Panc1 (cell line): Measurements from ENCODE around the gene MUCL3. TPM values are rescaled to one million over a fixed set of nuclear protein-coding genes. Genes with fewer than 3 reads are reported as not detected.

Experiments used
- ATAC-seq: fragments of 200-7000 bp; cut with Tn5 transposase; 2 replicates; pipeline ENCODE4 v1.9.1; 2020; ENCODE audit warnings: mild to moderate bottlenecking, moderate library complexity
- BruUV-seq: library from RNA; stranded (reverse); fragments of 400-500 nt; replicated peaks from 2 replicates; lab custom pipeline; 2021; lab: Mats Ljungman, UMichigan
- CTCF ChIA-PET: fragments of 300-600 bp; sonication (Branson Sonifier 250); formaldehyde crosslinking; loops from one replicate; lab custom pipeline; 2022; ENCODE audit warnings: antibody characterized with exemption; lab: Charles Lee
- POLR2A ChIA-PET: fragments of 300-600 bp; sonication (Branson Sonifier 250); formaldehyde crosslinking; loops from one replicate; lab custom pipeline; 2022; ENCODE audit warnings: antibody characterized with exemption; lab: Charles Lee
- DNase-seq: peaks from one replicate; pipeline ENCODE4 v3.0.0-alpha.2; 2010; ENCODE audit warnings: low read depth, low spot score
- H3K27ac ChIP-seq: 2 replicates; pipeline ENCODE4 v1.5.1; 2011; ENCODE audit warnings: mild to moderate bottlenecking, low read length, inconsistent platforms
- H3K27me3 ChIP-seq: fragments of 200-500 bp; sonication (Bioruptor generic); 2 replicates; pipeline ENCODE4 v1.6.0; 2014; ENCODE audit warnings: low read length, inconsistent platforms; ENCODE audit not compliant: control insufficient read depth, insufficient read depth
- H3K36me3 ChIP-seq: fragments of 200-500 bp; sonication (Bioruptor generic); 2 replicates; pipeline ENCODE4 v1.5.1; 2014; ENCODE audit warnings: inconsistent platforms, mild to moderate bottlenecking, low read length, moderate library complexity; ENCODE audit not compliant: control insufficient read depth, insufficient read depth
- H3K4me1 ChIP-seq: 2 replicates; pipeline ENCODE4 v1.5.1; 2011; ENCODE audit warnings: inconsistent platforms, mild to moderate bottlenecking, low read length, moderate library complexity; ENCODE audit not compliant: control insufficient read depth, insufficient read depth
- H3K4me3 ChIP-seq, 2 experiments: 2 replicates each; pipeline ENCODE4 v1.5.1; 2011 to 2012; ENCODE audit warnings: low read depth in 2 of 2, low read length in 2 of 2, mild to moderate bottlenecking in 2 of 2, inconsistent platforms in 1 of 2, moderate library complexity in 1 of 2
- H3K9me3 ChIP-seq: fragments of 200-500 bp; sonication (Bioruptor generic); 2 replicates; pipeline ENCODE4 v1.5.1; 2014; ENCODE audit warnings: low read depth, mild to moderate bottlenecking, inconsistent platforms, low read length, moderate library complexity; ENCODE audit not compliant: control insufficient read depth, insufficient read depth
- POLR2AphosphoS5 ChIP-seq: IDR thresholded peaks from 2 replicates; pipeline ENCODE4 v1.6.1; 2012; ENCODE audit warnings: mild to moderate bottlenecking, low read depth, low read length, moderate library complexity
- SIN3A ChIP-seq: IDR thresholded peaks from 2 replicates; pipeline ENCODE4 v1.6.1; 2012; ENCODE audit warnings: low read depth, mild to moderate bottlenecking, low read length, moderate library complexity, borderline replicate concordance; ENCODE audit not compliant: insufficient read depth
- TCF7L2 ChIP-seq: IDR thresholded peaks from 2 replicates; pipeline ENCODE4 v1.6.1; 2011; ENCODE audit warnings: mild to moderate bottlenecking, low read depth, low read length, inconsistent platforms
- in situ Hi-C: cut with HindIII; loops from 2 replicates; pipeline ENCODE4 v1.10.0; 2016; ENCODE audit warnings: low sequenced_read_pairs, low pct_unique_long_range_greater_than_20kb
- intact Hi-C: fragments of 100-400 bp; cut with micrococcal nuclease; formaldehyde crosslinking; loops from one replicate; pipeline ENCODE4 v1.10.0; 2022; ENCODE audit not compliant: unreplicated experiment
- total RNA-seq: library from RNA; stranded (reverse); gene quantifications from one replicate; pipeline ENCODE4 v1.2.1, GENCODE V29; 2021; ENCODE audit not compliant: unreplicated experiment
- TF ChIP-seq, protein P1 (sequence below): fragments of 450-650 bp; IDR thresholded peaks from 2 replicates; pipeline ENCODE4 v1.5.1; 2017; ENCODE audit warnings: mild to moderate bottlenecking
- TF ChIP-seq, protein P2 (sequence below), 2 experiments: IDR thresholded peaks; 2 replicates each; pipeline ENCODE4 v1.6.1; 2011 to 2012; ENCODE audit warnings: low read depth in 2 of 2, control low read depth in 1 of 2, low read length in 1 of 2, mild to moderate bottlenecking in 1 of 2, moderate library complexity in 1 of 2; ENCODE audit not compliant: insufficient read depth in 1 of 2

Gene MUCL3
- total RNA-seq, 1 experiment from 2014 or later = not detected

DNA sequence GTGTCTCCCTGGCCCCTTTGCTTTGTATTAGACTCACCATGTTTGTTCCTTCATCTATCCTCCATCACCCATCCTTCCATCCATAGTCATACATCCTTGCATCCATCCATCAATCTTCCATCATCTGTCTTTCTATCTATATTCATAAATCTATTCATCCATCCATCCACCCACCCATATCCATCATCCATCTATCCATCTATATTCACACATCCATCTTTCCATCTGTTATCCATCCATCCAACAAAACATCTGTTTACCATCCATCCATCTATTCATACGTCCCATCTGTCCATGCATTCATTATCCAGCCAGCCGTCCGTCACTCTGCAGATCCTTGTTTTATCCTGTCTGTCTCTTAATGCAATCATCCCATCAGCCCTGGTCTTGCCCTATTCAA, 45.8 kb upstream of the MUCL3 start:
- ChIA-PET POLR2A (no interaction called here), CTCF (no interaction called here)
- H3K9me3 ChIP-seq = no peaks in the 10 kb centered on the region
- in situ Hi-C loops (no loop called here), intact Hi-C loops (no loop called here)
- H3K4me3 ChIP-seq = no peak overlapping the region
- H3K27me3 ChIP-seq = no peaks in the 10 kb centered on the region
- no peak overlapping the region for H3K27ac ChIP-seq
- ATAC-seq (no peak), DNase-seq (no peak)
- no peaks in the 10 kb centered on the region for H3K4me1 ChIP-seq
- TF ChIP-seq, protein P1, sequence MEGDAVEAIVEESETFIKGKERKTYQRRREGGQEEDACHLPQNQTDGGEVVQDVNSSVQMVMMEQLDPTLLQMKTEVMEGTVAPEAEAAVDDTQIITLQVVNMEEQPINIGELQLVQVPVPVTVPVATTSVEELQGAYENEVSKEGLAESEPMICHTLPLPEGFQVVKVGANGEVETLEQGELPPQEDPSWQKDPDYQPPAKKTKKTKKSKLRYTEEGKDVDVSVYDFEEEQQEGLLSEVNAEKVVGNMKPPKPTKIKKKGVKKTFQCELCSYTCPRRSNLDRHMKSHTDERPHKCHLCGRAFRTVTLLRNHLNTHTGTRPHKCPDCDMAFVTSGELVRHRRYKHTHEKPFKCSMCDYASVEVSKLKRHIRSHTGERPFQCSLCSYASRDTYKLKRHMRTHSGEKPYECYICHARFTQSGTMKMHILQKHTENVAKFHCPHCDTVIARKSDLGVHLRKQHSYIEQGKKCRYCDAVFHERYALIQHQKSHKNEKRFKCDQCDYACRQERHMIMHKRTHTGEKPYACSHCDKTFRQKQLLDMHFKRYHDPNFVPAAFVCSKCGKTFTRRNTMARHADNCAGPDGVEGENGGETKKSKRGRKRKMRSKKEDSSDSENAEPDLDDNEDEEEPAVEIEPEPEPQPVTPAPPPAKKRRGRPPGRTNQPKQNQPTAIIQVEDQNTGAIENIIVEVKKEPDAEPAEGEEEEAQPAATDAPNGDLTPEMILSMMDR = no peak
- TF ChIP-seq, protein P2, sequence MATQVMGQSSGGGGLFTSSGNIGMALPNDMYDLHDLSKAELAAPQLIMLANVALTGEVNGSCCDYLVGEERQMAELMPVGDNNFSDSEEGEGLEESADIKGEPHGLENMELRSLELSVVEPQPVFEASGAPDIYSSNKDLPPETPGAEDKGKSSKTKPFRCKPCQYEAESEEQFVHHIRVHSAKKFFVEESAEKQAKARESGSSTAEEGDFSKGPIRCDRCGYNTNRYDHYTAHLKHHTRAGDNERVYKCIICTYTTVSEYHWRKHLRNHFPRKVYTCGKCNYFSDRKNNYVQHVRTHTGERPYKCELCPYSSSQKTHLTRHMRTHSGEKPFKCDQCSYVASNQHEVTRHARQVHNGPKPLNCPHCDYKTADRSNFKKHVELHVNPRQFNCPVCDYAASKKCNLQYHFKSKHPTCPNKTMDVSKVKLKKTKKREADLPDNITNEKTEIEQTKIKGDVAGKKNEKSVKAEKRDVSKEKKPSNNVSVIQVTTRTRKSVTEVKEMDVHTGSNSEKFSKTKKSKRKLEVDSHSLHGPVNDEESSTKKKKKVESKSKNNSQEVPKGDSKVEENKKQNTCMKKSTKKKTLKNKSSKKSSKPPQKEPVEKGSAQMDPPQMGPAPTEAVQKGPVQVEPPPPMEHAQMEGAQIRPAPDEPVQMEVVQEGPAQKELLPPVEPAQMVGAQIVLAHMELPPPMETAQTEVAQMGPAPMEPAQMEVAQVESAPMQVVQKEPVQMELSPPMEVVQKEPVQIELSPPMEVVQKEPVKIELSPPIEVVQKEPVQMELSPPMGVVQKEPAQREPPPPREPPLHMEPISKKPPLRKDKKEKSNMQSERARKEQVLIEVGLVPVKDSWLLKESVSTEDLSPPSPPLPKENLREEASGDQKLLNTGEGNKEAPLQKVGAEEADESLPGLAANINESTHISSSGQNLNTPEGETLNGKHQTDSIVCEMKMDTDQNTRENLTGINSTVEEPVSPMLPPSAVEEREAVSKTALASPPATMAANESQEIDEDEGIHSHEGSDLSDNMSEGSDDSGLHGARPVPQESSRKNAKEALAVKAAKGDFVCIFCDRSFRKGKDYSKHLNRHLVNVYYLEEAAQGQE (IDR thresholded peaks at IDR 0.05; ENCODE audit: insufficient read depth in 1 of 2, low read depth in 2 of 2, low read length in 1 of 2) = no peak
- no peak for TF ChIP-seq SIN3A
- no peak for TF ChIP-seq TCF7L2
- no peak for TF ChIP-seq POLR2AphosphoS5
- BruUV-seq = no TSS peak
- no peaks in the 10 kb centered on the region for H3K36me3 ChIP-seq

DNA sequence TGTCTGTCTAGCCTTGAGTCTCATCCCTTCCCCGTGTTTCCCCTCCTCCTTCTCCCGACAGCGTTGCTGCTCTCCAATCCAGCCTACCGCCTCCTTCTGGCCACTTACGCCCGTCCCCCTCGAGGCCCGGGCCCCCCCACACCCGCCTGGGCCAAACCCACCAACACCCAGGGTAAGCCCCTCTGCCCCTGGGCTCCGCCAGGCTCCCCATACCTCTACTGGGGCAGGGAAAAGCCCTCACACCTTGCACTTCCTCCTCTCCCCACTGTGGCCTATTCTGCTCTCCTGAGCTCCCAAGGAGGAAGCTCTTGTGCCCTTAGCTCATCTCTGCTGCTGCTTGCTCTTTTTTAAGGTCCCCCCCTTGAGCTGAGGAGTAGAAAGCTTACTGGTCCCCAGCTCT, 45.4 kb upstream of the MUCL3 start:
- in situ Hi-C loops = no loop called here
- POLR2A ChIA-PET = no interaction called here
- no peak overlapping the region for H3K27ac ChIP-seq

More for the DNA sequence above, 45.4 kb upstream of the MUCL3 start:
- DNase-seq (no peak), ATAC-seq (no peak)
- no peak for TF ChIP-seq POLR2AphosphoS5
- TF ChIP-seq, protein P2 (IDR thresholded peaks at IDR 0.05; ENCODE audit: insufficient read depth in 1 of 2, low read depth in 2 of 2, low read length in 1 of 2) = no peak
- no peak for TF ChIP-seq SIN3A
- TF ChIP-seq, protein P1 = no peak
- no peak for TF ChIP-seq TCF7L2
- H3K27me3 ChIP-seq = no peaks in the 10 kb centered on the region
- no TSS peak for BruUV-seq
- no peaks in the 10 kb centered on the region for H3K9me3 ChIP-seq
- intact Hi-C loops = no loop called here
- CTCF ChIA-PET = no interaction called here
- no peak overlapping the region for H3K4me3 ChIP-seq
- no peaks in the 10 kb centered on the region for H3K4me1 ChIP-seq
- no peaks in the 10 kb centered on the region for H3K36me3 ChIP-seq
